HG03095 (cell line): Measurements from ENCODE around the gene PRRT4.

Experiments
- ATAC-seq: cut with Tn5 transposase; IDR thresholded peaks from one replicate; pipeline ENCODE4 v1.9.1; 2021; ENCODE audit warnings: moderate library complexity; ENCODE audit not compliant: unreplicated experiment

Gene PRRT4

DNA sequence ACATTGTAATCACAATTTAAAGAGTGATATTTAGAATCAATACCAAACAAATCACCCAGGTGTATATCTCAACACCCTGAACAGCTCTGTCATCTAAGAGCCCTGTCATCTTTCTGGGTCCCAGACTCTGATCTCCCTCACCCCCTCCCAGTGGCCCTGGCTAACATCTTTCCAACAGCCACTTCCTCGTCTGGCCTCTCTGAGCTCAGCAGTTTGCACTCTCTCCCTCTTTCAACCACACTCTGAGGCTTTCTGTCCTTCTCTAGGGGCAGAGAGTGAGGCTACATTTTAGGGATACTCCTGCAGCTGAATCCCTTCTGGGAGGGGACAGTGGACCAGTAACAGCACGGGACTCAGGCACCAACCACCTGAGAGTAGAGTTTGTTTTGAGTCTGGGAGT, 17.1 kb upstream of the PRRT4 start:
- ATAC-seq: no peak

DNA sequence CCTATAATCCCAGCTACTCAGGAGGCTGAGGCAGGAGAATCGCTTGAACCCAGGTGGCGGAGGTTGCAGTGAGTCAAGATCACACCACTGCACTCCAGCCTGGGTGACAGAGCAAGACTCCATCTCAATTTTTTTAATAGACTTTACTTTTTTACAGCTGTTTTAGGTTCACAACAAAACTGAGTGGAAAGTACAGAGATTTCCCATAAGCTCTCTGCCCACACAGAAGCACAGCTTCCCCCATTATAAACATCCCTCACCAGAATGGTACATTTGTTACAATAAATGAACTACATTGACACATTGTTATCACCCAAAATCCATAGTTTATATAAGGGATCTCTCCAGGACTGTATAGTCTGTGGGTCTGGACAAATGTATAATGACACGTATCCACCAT, 14.6 kb upstream of the PRRT4 start:
- ATAC-seq: no peak

- no peak for ATAC-seq
These were observed 12.6 kb upstream of the PRRT4 start for GRCh38 chr7:128374041-128374440.

GRCh38 chr7:128373606-128374005, 12.1 kb upstream of the PRRT4 start:
- ATAC-seq: no peak

DNA sequence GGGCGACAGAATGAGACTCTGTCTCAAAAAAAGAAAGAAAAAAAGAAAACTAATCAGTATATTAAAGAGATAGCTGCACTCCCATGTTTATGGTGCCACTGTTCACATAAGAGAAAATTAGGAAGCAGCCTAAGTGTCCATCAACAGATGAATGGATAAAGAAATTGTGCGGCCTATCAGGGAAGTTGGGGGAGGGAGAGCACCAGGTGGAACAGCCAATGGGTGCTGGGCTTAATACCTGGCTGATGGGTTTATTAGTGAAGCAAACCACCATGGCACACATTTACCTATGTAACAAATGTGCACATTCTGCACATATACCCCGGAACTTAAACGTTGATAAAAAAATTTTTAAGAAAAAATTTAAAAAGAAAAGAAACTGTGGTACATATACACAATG, 9.0 kb upstream of the PRRT4 start:
- no peak for ATAC-seq

GRCh38 chr7:128366986-128367385, 5.5 kb upstream of the PRRT4 start:
- ATAC-seq: no peak

DNA sequence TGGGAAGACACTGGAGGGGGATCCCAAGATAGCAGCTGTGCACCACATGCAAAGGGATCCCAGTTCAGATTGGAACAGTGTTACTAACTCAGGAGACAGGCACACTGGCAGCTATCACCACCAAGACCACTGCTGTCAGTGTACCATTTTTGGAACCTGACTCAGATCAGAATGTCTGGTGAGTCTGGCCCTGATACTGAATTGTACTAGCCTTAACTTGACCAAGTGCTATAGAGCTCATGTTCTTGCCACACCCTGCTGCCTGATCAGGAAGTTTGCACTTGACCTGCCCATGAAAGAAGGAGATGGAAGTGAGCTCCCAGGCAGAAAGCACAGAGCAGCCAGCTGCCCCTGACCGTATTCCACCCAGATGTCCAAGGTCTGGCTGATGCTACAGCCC, 4.8 kb upstream of the PRRT4 start:
- ATAC-seq: no peak

DNA sequence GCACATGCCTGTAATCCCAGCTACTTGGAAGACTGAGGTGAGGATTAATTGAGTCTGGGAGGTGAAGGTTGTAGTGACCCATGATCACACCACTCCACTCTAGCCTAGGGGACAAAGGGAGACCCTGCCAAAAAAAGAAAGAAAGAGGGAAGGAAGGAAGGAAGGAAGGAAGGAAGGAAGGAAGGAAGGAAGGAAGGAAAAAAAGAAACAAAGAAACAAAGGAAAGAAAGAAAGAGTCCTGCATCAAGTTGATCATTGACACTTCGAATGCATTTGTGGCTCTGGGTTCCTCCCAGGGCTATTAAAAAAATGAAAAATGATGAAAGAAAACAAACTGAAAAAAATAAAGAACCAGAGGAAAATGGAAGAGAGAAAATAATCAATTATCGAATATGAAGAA, 3.9 kb upstream of the PRRT4 start:
- no peak for ATAC-seq

GRCh38 chr7:128364166-128364870, 2.8 kb upstream of the PRRT4 start:
- ATAC-seq: no peak

DNA sequence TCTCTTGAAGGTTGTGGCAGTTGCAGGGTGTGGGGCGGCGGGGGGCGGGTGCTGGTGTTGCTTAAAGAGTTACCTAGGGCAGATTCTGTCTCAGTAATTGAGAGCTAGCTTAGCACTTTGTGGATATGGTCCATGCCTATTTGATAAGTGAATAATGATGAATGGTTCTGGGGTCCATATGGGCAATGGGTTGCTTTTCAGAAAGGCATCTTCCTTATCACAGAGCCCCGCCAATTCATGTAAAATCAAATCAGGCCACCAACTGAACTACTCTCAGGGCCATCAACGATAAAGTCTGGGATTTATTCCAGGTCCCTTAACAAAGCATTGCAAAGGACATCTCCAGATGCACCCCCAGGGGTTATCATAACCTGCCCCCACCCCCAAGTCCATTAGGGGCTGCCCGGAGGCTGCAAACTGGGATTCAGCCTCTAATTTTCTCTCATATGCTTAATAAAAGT, 1.8 kb upstream of the PRRT4 start:
- ATAC-seq: no peak

DNA sequence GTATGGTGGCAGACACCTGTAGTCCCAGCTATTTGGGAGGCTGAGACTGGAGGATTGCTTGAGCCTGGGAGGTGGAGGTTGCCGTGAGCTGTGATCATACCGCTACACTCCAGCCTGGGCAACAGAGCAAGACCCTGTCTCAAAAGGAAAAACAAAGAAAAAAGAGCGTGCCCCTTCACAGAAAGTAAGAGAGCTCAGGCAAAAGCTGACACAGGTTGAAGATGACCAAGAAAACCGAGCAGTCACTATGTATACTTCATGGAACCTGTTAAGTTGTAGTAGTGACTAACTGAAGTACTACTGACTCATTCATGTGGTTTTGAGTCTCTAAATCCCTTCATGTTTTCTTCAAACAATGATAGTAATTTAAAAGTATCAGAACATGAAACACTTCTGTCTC, 1.2 kb upstream of the PRRT4 start:
- no peak for ATAC-seq

DNA sequence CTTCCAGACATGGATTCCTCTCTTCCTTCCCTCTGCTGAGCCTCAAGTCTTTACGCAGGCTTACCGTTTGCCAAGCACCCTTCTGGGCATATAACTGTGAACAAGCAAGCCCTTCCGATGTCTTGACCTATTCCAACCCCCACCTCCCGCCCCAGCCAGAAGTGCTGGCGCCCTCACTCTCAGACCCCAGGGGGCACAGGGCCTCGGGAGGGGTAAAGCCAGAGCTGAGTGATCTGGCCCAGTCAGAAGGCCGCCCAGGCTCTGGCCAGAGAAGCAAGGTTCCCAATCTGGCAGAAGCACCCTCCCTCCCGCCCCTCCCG, 1.2 kb downstream of the PRRT4 start:
- no peak for ATAC-seq

GRCh38 chr7:128359939-128360338, 1.6 kb downstream of the PRRT4 start:
- no peak for ATAC-seq

DNA sequence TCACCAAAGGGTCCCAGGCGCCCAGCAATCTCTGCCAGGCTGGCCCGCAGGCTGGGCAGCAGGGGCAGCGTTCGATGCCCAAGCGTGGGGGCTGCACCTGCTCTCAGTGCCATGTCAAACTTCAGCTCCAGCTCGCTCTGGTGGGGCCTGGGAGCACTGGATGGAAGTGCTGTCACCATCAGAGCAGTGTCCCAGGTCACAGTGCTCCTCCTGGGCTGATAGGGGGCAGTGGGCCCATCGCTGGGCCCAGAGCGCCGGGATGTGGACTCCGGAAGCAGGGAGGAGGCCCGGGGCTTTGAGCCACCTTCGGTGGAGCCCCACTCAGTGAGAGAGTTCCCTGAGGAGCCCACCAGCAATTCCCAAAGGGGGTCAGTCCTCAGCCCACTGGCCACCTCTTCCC, 2.2 kb downstream of the PRRT4 start:
- no peak for ATAC-seq

- no peak for ATAC-seq
These were observed 3.3 kb downstream of the PRRT4 start for GRCh38 chr7:128358233-128358632.

GRCh38 chr7:128357217-128357613, 4.3 kb downstream of the PRRT4 start:
- ATAC-seq: no peak

DNA sequence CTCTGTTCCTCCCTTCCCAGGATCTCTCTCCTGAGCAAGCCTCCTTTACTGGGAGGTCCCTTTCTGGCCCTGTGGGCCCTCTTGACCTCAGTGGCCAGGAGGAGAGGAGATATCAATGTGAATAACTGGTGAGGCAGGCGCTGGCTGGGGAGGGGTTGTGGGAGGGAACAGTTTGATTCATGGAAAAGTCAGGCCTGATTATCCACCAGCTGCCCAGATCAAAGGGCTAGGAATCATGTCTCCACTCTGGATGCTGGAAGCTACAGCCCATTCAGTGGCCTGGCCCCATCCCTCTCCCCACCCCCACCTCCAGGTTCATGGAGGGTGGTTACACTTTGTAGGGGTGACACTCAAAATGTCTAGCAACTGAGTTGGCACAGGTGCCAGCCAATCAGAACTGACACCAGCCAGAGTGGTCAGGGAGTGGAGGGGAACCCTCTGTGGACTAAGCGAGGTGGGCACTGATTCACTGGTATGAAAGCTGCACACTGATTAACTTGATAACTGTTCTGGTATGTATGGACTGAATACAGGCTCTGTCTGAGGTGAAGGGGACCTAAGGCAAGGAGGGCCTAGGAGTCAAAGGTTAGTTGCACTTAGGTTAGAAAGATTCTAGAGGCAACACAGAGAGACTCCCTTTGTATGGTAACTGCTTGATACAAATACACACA, 4.8 kb downstream of the PRRT4 start:
- ATAC-seq: no peak

DNA sequence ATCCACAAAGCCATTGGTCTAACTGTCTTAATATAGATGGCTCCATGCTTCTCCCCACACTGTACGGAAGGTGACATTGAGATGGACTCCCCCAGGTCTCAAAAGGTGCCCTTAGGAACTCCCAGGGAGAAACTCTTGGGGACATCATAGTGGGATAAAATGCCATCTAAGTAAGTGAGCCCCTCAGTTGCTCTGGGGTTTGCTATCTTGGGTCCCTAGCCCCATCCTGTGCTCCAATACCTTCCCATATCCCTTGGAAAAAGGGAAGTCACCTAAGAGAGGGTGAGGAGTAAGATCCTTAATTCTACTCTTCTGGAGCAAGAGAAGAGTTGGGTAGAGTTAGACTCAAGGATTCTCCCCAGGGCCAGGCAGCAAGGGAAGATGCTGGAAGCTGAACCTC, 7.9 kb downstream of the PRRT4 start:
- ATAC-seq: no peak

GRCh38 chr7:128353189-128353588, 8.3 kb downstream of the PRRT4 start:
- ATAC-seq: no peak

GRCh38 chr7:128352636-128353035, 8.9 kb downstream of the PRRT4 start:
- no peak for ATAC-seq

DNA sequence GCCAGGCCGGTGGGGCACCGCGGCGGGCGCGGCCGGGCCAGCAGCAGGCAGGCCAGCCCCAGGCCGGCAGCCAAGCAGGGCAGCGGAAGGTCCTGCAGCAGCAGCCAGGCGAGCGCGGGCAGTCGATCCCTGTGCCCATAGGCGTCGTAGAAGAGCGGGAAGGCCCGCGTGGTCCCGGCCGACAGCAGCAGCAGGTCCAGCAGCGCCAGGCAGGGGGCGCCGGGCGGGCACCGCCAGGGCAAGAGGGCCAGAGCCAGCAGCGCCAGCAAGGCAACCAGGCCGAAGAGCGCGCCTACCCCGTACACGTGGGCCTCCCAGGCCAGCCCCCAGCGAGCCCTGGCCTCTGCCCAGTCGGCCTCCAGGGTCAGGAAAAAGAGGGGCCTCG, 9.3 kb downstream of the PRRT4 start:
- ATAC-seq: no peak

- ATAC-seq: no peak
These were observed 10.0 kb downstream of the PRRT4 start for GRCh38 chr7:128351296-128352152.
